ENCODE results near the gene HLA-DRB1.

The HLA-DRB1 gene

GRCh38 chr6:32610682-32611296 lies 21.1 kb upstream of the HLA-DRB1 start:
- H3K4me3 ChIP-seq (ENCODE audit: low read depth in 1 of 2, low read length in 2 of 2) = no peak overlapping the region
- H3K36me3 ChIP-seq (ENCODE audit: insufficient read depth, low read length) = no peaks in the 10 kb centered on the region
- H3K4me1 ChIP-seq (ENCODE audit: insufficient read depth, low read length) = no peaks in the 10 kb centered on the region
- no peaks in the 10 kb centered on the region for H4K20me1 ChIP-seq (ENCODE audit: insufficient read depth, low read length)
- H2AFZ ChIP-seq (ENCODE audit: low read depth, low read length) = no peak overlapping the region
- DNase-seq (no peak), ATAC-seq (ENCODE audit: insufficient read depth, low read depth) (no peak)
- H3K4me2 ChIP-seq (ENCODE audit: insufficient read depth, low read length) = no peak overlapping the region
- no peaks in the 10 kb centered on the region for H3K79me2 ChIP-seq (ENCODE audit: insufficient read depth, low read length)
- no peak overlapping the region for H3K9ac ChIP-seq (ENCODE audit: low read depth, low read length)
- H3K9me3 ChIP-seq (ENCODE audit: insufficient read depth, low read length, severe bottlenecking) = no peaks in the 10 kb centered on the region
- H3K27me3 ChIP-seq (ENCODE audit: insufficient read depth, low read length, poor library complexity) = no peaks in the 10 kb centered on the region
- TF ChIP-seq EZH2 (IDR thresholded peaks at IDR 0.05; ENCODE audit: borderline replicate concordance, low read depth, low read length, severe bottlenecking) = no peak
- no peak for TF ChIP-seq CTCF (IDR thresholded peaks at IDR 0.05; ENCODE audit: borderline replicate concordance, extremely low read depth, low read length, poor library complexity, severe bottlenecking)
- no peak overlapping the region for H3K27ac ChIP-seq (ENCODE audit: low read length)

DNA sequence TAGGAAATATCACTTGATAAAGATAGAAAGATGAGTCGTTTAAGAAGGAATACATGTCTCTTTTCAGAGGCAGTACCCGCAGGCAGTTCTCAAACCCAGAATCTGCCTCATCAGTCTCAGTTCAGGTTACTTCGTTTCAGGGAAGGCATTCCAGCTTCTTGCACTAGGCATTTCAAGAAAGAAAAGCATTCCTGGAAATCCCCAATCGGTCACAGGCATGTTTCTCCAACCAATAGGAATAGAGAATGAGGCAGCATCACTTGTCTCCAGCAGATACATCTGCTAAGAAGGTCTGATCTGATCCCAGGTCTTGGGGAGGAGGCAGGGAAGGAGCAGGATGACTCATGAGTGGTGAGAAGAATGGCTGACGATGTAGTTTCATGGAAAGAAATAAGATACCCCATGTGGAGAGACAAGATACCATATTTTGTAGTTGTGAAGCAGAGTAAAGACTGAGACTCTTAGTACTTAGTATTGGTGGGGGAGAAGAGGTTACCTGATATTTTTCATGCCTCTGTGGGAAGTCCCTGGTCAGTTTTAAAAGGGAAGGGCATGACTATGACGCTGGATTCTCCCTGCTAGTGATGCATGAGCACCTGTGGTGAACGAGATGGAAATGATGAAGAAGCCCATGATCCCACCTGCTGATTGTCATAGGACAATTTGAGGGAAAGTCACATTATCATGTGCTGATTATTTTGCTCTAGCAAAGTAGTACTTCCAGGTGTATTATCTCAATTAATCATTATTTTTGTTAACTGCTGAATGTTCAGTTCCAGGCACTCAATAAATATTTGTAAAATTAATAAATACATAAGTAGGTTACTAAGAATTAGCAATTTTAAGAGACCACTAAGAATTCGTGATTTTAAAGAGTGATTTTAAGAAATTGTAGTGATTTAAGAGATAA lies 20.3 kb upstream of the HLA-DRB1 start:
- H3K9me3 ChIP-seq (ENCODE audit: insufficient read depth, low read length, severe bottlenecking) = no peaks in the 10 kb centered on the region
- H3K27ac ChIP-seq (ENCODE audit: low read length) = no peak overlapping the region
- DNase-seq (peak; percentile 24), ATAC-seq (ENCODE audit: insufficient read depth, low read depth) (peak; percentile 85)
- no peak overlapping the region for H3K4me2 ChIP-seq (ENCODE audit: insufficient read depth, low read length)
- no peaks in the 10 kb centered on the region for H4K20me1 ChIP-seq (ENCODE audit: insufficient read depth, low read length)
- H3K79me2 ChIP-seq (ENCODE audit: insufficient read depth, low read length) = no peaks in the 10 kb centered on the region
- H3K36me3 ChIP-seq (ENCODE audit: insufficient read depth, low read length) = no peaks in the 10 kb centered on the region
- H3K4me1 ChIP-seq (ENCODE audit: insufficient read depth, low read length) = no peaks in the 10 kb centered on the region
- H2AFZ ChIP-seq (ENCODE audit: low read depth, low read length) = no peak overlapping the region
- H3K4me3 ChIP-seq (ENCODE audit: low read depth in 1 of 2, low read length in 2 of 2) = no peak overlapping the region
- TF ChIP-seq EZH2 (IDR thresholded peaks at IDR 0.05; ENCODE audit: borderline replicate concordance, low read depth, low read length, severe bottlenecking) (no peak), CTCF (IDR thresholded peaks at IDR 0.05; ENCODE audit: borderline replicate concordance, extremely low read depth, low read length, poor library complexity, severe bottlenecking) (no peak)
- no peak overlapping the region for H3K9ac ChIP-seq (ENCODE audit: low read depth, low read length)
- H3K27me3 ChIP-seq (ENCODE audit: insufficient read depth, low read length, poor library complexity) = peaks cover 2% of the 10 kb centered on the region

DNA sequence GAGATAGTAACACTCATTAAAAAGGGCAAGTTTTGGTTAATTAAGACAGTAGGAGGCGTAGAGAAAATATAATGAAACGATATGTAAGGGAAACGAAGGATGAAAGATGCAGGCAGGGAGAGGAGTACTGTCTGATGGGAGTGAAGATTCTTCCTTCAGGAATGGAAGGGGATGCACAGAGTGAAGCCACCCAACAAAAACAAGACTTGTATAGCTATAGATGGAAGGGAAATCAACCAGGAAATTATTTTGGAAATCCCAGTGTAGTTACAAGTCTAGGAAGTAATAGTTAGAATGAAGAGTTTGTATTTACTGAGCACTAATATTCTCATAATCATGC lies 19.7 kb upstream of the HLA-DRB1 start:
- Histone ChIP-seq H3K27ac (ENCODE audit: low read length) (no peak overlapping the region), H3K4me2 (ENCODE audit: insufficient read depth, low read length) (no peak overlapping the region), H3K9ac (ENCODE audit: low read depth, low read length) (no peak overlapping the region), H4K20me1 (ENCODE audit: insufficient read depth, low read length) (no peaks in the 10 kb centered on the region), H3K27me3 (ENCODE audit: insufficient read depth, low read length, poor library complexity) (peaks cover 2% of the 10 kb centered on the region), H2AFZ (ENCODE audit: low read depth, low read length) (no peak overlapping the region), H3K36me3 (ENCODE audit: insufficient read depth, low read length) (no peaks in the 10 kb centered on the region), H3K4me3 (ENCODE audit: low read depth in 1 of 2, low read length in 2 of 2) (no peak overlapping the region), H3K79me2 (ENCODE audit: insufficient read depth, low read length) (no peaks in the 10 kb centered on the region), H3K9me3 (ENCODE audit: insufficient read depth, low read length, severe bottlenecking) (no peaks in the 10 kb centered on the region), H3K4me1 (ENCODE audit: insufficient read depth, low read length) (no peaks in the 10 kb centered on the region)
- TF ChIP-seq CTCF (IDR thresholded peaks at IDR 0.05; ENCODE audit: borderline replicate concordance, extremely low read depth, low read length, poor library complexity, severe bottlenecking) = no peak
- no peak for TF ChIP-seq EZH2 (IDR thresholded peaks at IDR 0.05; ENCODE audit: borderline replicate concordance, low read depth, low read length, severe bottlenecking)
- DNase-seq = no peak
- no peak for ATAC-seq (ENCODE audit: insufficient read depth, low read depth)
